Stimulated activated CD4-positive, alpha-beta T cell treated with anti-CD3 and anti-CD28 coated beads, TNF-alpha, amount 100 ng/mL, for 1 hour (primary cell): ENCODE results near the gene HSD17B7.
"Not testable (repeated sequence)": the region's sequence is repeated elsewhere in the genome, so short reads cannot be mapped to it uniquely, and the experiment has no call there.

Source experiments
- DNase-seq, 3 donors: peaks; one replicate each; pipeline ENCODE4 v3.0.0-alpha.2; 2020; ENCODE audit warnings: low read depth in 3 of 3, low spot score in 1 of 3

HSD17B7 gene, protein sequence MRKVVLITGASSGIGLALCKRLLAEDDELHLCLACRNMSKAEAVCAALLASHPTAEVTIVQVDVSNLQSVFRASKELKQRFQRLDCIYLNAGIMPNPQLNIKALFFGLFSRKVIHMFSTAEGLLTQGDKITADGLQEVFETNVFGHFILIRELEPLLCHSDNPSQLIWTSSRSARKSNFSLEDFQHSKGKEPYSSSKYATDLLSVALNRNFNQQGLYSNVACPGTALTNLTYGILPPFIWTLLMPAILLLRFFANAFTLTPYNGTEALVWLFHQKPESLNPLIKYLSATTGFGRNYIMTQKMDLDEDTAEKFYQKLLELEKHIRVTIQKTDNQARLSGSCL

DNA sequence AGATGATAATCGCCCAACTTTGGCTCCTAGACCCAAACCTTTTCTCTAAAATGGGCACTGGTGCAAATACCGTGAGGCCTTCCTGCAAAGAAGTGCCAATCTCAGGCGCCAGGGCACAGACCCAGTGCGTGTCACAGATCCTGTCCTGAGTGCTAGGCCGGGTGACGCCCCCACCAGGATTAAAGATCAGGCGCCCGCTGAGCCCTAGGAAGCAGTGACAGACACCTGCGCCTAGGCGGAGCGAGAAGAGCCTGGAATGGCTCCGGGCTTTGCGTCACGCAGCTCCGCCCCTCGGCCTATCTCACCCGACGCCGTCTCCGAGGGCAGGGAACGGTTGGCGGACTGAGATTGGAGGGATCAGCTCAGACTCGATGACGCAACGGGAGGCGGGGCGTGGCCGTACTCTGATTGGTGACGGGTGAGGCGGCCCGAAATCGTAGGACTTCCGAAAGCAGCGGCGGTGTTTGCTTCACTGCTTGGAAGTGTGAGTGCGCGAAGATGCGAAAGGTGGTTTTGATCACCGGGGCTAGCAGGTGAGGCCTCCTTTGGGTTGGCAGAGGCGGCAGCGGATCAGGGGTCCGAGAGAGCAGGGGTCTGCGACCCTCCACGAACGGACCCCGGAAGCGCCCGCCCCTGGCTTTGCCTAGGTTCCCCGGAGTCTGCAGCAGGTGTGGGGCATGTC lies at the start of gene HSD17B7:
HSD17B7 (plus strand) TSS at position 400 of the 682 bp plus-strand sequence; CDS start at position 499, 99 bp downstream.
- DNase-seq = peak; percentile 21 to 42 (median 30)

- DNase-seq = no peak
These were observed 49.7 kb upstream of the HSD17B7 start for GRCh38 chr1:162740755-162741154.

DNA sequence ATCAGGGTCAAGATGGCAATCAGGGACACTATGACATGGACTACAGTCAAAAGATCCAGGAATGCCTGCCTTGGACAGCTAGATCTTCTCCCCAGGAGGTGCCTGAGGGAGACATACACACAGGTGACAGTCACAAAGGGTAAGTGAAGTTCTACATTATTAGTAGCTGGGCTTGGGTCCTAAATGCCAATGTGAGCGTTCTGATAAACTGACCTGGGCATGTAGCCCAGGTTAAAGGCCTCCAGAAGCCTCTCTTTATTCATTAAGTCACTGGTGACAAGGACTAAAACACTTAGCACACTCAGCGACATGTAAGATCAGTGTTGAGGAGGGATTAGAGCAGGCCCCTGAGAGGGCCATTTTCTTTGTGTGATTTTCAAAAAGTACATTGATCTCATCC lies 48.9 kb upstream of the HSD17B7 start:
- no peak for DNase-seq

- not testable (repeated sequence) for DNase-seq
These were observed 44.1 kb upstream of the HSD17B7 start for GRCh38 chr1:162746264-162746942.

GRCh38 chr1:162753001-162753658 lies 37.4 kb upstream of the HSD17B7 start:
- DNase-seq = no peak

DNA sequence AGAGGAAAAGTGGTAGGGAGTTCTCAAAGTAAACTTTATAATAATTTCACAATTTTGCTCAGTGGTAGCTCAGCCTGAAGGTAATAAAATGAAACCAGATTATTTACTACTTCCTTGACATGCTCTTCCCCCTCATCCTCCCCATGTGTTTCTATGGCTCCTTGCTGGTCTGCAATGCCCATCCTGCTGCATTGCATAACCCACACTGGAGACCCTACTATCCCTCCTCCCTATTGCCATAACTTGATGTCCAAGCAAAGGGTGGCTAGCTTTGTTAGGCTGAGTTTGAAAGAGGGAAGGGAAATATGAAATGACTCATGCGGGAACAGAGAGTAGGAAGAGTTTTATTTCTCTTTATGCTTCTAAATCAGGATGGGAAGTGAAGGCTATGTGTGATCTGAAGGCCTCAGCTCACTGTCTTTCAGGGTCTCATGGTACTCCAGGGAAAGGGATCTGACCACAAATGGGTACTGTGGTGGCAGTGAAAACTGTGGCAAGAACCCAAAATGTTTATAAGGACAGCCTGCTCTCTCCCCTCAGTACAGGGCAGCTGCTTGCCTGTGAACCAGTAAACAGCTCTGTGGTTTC lies 36.4 kb upstream of the HSD17B7 start:
- DNase-seq = no peak

GRCh38 chr1:162755306-162755705 lies 35.2 kb upstream of the HSD17B7 start:
- no peak for DNase-seq

DNA sequence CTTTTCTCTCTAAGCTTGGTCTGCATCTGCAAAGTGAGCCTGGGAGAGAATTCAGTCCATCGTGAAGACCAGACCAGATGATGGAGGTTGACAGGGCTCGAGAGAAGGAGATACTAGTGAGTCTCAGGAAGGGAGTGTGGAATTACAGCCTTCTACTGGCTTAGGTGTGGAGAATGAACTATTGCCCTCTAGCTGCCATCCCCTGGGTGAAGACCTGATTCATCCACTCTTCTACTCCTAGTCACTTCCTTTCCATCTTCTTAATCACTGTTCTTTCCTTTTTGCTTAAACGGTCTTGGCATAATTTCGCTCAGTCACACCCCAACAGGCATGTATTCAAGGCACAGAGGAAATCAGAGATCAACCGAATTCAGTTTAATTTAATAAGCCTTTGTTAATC lies 34.0 kb upstream of the HSD17B7 start:
- no peak for DNase-seq

DNA sequence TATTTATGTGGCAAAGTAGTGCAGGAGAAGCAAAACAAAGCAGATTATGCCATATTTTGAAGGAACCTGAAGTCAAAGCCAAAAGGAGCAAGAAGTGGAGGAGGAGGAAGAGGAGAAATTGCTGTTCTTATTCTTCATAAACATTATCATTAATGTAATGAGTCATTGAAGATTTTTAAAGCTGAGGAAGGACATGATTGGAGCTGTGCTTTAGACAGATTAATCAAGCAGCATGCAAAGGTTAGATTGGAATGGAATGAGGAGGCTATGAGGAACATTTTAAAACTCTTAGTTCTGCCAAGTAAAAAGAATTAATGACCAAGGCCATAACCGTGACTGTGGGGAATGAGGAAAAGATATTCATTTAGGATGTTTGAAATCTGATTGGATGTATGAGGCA lies 33.0 kb upstream of the HSD17B7 start:
- DNase-seq = no peak

DNA sequence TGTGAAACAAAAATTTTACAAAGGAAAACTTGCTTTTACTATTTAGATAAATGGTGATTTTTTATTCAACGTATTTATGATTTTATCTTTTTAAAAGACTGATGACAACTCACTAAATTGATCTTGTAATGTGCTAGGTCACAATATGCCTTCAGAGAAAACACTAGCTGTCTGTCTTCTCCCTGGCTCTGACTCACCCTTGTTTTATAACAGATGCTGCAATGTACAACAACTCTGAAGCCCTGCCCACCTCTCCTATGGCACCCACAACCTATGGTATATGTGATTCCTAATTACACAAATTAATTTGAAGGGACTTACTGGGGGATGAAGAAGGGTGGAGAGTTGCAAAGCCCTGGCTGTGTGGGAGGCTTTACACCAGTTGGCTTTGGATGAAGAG lies 24.7 kb upstream of the HSD17B7 start:
- no peak for DNase-seq

- no peak for DNase-seq
These were observed 17.8 kb upstream of the HSD17B7 start for GRCh38 chr1:162772571-162773154.

GRCh38 chr1:162774007-162774406 lies 16.5 kb upstream of the HSD17B7 start:
- DNase-seq = no peak

DNA sequence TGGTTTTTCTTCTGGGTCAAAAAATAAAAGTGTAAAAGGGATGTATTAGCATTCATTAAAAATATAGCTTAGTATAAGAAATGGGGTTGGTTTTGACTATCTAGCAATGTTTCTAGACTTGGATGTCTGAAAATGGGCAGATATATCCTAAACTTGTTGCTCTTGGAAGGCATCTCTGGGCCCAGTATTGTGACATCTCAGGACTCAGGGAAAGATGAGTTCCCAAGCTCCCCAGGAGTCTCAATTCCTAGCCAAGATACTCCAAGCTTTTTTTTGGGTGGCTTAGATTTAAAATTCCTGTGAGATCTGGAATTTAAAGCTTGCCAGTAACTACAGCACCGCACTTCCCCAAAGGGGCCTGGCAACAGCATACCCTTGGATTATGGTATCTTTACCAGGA lies 11.5 kb upstream of the HSD17B7 start:
- no peak for DNase-seq

DNA sequence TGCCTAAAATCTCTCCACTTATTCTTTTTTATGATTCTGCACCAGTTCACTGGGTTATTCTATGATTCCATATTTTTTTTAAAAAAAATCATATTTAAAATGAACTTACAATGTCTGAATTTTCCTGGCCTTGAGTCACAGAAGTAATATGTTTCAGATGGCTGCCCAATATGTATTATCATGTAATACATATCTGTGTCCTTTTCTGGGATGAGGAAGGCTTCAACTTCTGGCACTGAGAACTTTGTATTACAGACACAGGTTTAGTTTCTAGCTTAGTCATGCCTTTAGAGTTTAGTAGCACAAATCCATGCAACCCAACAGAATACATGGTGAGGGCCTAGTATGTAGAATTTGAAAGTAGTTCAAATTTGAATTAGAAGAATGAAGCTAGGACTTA lies 7.8 kb upstream of the HSD17B7 start:
- no peak for DNase-seq

DNA sequence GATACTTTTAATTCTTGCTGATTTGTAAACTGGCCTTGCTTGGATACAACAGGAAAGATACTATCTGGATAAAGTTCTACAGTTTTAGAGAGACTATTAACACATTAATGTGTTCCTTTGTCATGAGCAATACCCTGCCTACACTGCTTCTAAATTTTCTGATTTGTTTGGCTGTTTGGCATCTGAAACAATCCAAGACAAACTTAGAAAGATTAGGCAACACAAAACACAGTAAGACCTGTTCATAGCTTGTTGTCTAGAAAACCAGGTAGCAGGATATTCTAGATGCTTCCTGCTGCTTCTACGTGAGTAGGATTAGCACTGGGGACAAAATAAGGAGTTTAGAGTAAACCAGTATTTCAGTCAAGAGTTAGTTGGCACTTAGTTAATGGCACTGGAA lies 5.6 kb upstream of the HSD17B7 start:
- DNase-seq = not testable (repeated sequence)

DNA sequence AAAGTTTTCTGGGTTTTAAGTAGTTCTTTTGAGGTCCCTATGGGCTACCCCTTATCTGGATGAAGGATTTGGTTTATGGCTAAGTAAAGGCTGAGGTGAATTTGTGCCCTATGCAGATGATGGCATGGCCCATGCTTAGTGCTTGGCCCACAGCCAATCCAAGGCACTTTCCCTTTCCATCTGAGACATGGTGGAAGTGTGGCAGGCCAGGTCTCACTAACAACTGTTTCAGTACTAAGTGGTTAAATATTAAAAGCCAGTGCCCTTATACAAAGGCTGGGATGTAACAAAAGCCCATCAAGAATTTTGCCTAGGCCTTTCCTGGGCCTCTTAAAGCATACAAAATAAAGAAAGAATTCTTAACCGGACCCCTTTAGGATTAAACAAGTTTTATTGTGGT lies 1.7 kb upstream of the HSD17B7 start:
- DNase-seq = not testable (repeated sequence)

DNA sequence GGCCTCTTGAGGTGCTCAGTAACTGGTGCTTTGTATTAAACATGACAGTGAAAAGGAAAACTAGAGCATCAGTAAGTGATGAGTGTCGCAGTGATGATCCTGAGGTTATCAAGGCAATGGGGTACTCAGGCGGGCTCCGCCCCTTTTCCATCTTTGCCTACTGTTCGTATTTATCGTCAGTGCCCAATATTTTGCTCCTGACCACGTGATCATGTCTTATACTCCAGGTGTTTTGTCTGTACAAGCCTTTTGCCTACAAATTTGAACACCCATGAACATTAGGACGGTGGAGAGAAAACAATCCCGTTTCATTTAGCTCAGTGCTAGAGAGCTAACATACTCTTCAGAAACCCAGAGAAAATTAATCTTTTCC lies 469 bp downstream of the HSD17B7 start:
- DNase-seq = not testable (repeated sequence)

DNA sequence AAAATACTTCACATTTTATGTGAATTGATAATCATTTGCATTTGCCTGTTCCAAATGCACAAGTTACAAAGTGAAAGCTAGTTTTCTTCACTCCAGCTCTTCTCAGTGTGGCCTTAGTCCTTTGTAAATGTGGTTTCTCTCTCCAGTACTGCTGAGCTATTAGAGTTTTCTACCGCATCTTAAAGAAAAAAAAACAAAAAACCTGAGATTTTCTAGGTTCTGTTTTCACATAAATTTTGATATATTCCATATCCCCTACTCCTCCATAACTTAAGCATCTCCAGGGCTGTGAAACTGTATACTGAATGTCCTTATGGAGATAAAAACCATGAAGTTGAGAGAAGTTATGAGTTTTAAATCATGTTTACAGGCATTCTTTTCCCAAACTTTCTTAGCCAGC lies 3.8 kb downstream of the HSD17B7 start:
- not testable (repeated sequence) for DNase-seq

- DNase-seq = not testable (repeated sequence)
These were observed 6.2 kb downstream of the HSD17B7 start for GRCh38 chr1:162796617-162797279.
